Left lobe of liver (tissue), 2 donors: ENCODE measurements around the gene MPZL1. TPM values are rescaled to one million over a fixed set of nuclear protein-coding genes. Genes with fewer than 3 reads are reported as not detected.

Experiments
- ATAC-seq: fragments of 200-7000 bp; cut with Tn5 transposase; one replicate; pipeline ENCODE4 v1.9.1; 2020; ENCODE audit warnings: mild to moderate bottlenecking, moderate library complexity
- DNase-seq: peaks from one replicate; pipeline ENCODE4 v3.0.0-alpha.2; 2020; ENCODE audit warnings: low spot score
- total RNA-seq: library from RNA; stranded (reverse); gene quantifications from one replicate; pipeline ENCODE4 v1.2.1, GENCODE V29; 2021
- donor health status: DM: no; HTN: no; CAD: no; lungs with moderate emphysema.
- donor health status: DM: no; HTN: yes; CAD: no.

Gene MPZL1
- 17.8 TPM for total RNA-seq

DNA sequence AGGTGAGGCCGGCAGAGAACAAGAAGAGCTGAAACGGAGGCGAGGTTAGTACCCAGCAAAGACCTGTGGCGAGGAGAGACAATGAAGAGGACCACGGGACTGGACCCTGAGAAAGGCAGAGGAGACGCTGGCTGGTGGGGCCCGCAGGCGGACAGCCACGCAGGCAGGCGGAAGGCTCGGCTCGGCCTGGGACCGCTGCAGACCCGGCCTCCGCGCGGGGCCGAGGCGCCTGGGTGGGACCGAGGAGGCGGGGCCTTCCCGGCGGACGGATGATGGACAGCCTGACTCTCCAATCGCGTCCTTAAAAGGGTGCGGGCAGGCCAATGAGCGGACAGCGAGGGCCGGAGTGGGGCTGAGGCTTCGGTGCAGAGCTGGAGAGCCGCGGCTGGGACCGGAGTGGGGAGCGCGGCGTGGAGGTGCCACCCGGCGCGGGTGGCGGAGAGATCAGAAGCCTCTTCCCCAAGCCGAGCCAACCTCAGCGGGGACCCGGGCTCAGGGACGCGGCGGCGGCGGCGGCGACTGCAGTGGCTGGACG, at the start of gene MPZL1:
TSS of gene MPZL1 (plus strand) at position 366 of the 535 bp plus-strand sequence. CDS start 170 bp downstream, outside the sequence.
- peak; percentile 99 for DNase-seq
- peak; percentile 95 for ATAC-seq

GRCh38 chr1:167672831-167673230, 49.0 kb upstream of the MPZL1 start:
- DNase-seq (no peak), ATAC-seq (no peak)

DNA sequence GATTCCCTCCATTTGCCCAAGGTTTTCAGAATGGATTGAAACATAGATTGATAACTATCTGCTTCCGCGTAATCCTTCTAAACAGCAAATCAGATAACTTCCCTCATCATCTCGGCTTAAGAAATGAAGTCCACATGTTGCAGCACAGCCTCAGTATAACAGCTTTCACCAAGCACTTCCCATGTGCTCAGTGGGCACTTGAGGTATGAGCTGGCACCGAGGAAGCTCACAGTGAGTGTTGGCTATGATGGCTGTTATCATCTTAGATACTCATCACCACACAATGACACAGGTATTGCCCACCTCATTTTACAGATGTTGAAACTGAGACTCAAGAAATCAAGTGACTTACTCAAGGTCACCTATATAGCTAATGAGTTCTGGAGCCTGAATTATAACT, 48.5 kb upstream of the MPZL1 start:
- no peak for DNase-seq

DNA sequence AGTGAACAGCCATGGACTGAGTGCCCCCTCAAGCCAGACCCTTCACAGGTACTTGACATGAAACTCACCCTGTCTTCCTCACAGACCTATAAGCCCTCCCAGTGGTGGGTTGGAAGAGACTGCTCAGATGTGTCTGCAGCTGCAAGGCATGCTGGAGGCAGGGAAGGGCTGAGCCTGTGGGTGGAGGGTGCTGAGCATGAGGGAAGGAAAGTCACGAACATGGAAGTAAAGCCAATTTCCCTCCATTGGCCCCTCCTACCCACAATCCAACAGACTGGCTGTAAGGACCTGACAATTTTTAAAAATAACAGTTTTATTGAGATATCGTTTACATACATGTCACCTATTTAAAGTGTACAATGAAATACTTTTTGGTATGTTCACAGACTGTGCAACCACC, 47.6 kb upstream of the MPZL1 start:
- ATAC-seq: no peak
- DNase-seq: no peak

More for the DNA sequence above, 48.5 kb upstream of the MPZL1 start:
- no peak for ATAC-seq

GRCh38 chr1:167675440-167675839, 46.3 kb upstream of the MPZL1 start:
- DNase-seq: no peak

DNA sequence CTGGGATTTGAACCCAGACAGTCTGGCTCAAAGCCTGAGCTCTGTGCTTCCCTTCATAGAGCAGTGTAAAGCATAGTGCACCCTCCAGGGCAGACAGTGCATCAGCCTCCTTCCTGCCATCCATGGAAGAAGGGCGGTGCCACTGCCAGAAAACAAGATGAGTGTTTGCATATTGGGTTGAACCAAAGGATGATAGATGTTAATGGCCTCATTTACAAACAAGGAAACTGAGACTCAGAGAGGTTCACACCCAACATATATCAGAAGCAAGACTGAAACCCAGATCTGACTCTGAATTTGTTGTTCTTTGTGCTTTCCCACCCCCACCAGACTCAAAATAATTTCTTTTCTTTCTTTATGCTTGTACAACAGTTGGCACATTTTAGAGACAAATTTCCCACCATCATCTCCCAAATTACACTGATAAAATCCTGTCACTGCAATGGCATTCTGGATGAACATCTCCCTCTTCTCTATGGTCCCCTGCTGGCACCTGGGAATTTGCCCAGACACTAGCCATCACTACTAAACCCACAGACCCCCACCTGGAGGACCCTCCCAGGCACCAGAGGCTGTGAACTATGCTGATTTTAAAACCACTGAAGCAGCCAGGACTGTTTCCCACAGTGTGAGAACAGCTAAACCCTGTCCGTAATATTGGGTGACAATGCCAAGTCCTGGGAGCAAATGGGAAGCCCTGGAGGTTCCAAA, 45.4 kb upstream of the MPZL1 start:
- ATAC-seq (no peak), DNase-seq (no peak)

More at GRCh38 chr1:167675440-167675839, 46.3 kb upstream of the MPZL1 start:
- ATAC-seq: no peak

DNA sequence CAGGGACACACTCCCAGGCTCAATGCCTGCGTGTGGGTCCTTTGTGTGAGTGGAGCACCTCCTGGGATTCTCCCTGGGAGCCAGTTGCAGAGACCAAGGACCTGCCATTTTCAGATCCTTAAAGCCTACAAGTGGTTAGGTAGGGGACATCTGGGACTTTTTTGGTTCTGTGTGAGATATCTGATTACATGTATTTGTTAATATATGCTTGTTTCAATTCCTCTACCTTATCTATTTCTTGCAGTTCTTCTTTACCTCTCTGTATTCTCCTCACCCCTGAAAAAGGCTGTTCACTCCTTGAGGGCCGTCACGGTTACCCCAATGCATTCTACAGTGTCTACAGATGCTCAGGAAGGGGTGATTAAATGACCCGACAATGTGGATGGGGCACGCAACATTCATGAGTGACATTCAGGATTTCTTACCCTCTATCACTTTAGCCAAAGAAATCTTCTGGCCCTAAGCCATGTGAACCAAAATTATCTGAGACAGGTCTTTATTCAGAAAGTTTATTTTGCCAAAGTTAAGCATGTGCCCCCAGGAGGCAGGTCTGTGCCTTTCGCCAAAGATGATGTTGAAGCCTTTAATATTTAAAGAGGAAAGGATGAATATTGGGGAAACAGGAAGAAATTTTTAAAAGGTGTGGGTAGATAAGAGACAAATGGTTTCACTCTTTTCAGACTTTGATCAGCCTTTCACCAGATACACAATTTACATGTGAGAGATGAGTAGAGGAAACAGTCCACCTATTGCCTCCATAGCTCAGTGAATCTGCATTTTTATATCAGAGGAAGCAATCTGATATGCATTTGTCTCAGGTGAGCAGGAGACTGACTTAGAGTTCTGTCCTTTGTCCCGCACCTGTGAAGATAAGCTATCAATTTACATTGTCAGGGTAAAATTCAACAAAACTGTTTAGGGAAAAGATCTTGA, 44.6 kb upstream of the MPZL1 start:
- no peak for ATAC-seq

DNA sequence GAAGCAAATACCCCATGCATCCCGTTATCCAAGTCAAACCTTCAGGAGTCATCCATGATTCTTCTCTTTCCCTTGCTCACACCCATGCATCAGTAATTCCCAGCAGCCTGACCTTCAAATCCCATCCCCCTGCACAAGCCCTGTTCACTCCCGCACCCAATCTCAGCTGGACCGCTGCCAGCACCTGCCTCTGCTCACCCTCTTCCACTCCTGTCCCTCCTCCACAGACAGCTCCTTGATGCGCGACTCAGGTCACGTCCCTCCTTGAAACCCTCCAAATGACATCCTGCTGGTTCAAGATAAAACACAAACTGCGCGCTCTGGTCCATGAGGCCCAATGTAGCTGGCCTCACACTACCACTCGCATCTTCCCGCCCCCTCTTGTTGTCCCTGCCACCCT, 43.4 kb upstream of the MPZL1 start:
- no peak for ATAC-seq
- DNase-seq: no peak

More for the DNA sequence above, 44.6 kb upstream of the MPZL1 start:
- DNase-seq: no peak

DNA sequence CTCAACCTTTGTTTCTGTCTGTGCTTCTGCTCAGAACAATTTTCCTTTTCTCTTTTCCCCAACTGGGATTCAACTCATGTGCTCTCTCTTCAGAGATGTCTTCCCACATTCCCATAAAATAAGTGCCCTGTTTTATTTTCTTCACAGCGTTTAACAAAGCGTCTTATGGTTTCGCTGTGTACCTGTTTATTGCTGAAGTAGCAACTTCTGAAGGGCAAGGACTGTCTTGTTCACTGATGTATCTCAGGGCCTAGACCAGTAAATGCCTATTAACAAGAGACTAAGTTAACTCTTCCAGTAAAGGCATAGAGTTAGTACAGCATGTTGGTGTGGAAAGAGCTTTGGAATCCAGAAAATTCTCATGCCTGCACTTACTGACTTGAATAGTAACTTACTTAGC, 42.9 kb upstream of the MPZL1 start:
- no peak for ATAC-seq
- DNase-seq: no peak

DNA sequence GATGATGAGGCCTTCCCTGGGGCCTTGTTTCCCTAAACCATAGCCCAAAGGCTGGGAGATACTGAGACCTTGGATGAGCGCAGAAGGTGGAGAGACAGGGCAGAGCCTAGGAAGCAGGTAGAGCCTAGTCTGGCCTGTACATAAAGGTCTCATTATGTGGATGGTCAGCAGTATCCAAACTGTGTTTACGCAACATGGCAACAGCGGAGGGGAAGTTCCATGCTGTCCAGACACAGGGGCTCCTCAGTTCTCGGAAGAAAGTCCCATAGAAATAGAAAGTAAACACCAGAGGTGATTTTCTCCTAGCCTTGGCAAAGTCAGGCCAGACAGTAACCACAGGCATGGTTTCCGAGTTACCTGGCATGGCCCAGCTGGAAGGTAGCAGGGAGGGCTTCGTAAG, 42.1 kb upstream of the MPZL1 start:
- ATAC-seq (peak; percentile 40), DNase-seq (no peak)

DNA sequence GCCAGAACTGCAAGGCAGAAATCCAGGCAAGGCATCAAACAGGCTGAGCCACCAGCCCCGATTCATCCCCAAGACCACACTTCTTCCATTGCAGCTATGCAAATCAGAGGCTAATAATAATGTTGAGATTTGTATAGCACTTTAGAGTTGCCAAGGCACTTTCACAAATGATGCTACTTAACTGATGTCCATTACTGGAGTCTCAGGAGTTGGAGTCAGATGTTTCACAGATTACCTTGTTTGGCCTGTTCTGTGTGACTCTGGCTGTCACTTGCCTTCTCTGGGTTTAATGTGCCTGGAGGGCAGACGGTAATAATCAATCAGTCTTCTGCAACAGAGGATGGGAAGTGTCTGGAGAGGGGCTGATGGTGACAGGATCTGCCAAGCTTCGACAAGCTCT, 40.8 kb upstream of the MPZL1 start:
- ATAC-seq (no peak), DNase-seq (no peak)

GRCh38 chr1:167681451-167682098, 40.2 kb upstream of the MPZL1 start:
- ATAC-seq: peak; percentile 10
- no peak for DNase-seq

- ATAC-seq (no peak), DNase-seq (no peak)
Observed at GRCh38 chr1:167683226-167683625, 38.6 kb upstream of the MPZL1 start.

- DNase-seq (no peak), ATAC-seq (no peak)
Observed at GRCh38 chr1:167683641-167684502, 37.9 kb upstream of the MPZL1 start.

GRCh38 chr1:167685844-167686243, 35.9 kb upstream of the MPZL1 start:
- ATAC-seq: peak; percentile 55
- DNase-seq: no peak

DNA sequence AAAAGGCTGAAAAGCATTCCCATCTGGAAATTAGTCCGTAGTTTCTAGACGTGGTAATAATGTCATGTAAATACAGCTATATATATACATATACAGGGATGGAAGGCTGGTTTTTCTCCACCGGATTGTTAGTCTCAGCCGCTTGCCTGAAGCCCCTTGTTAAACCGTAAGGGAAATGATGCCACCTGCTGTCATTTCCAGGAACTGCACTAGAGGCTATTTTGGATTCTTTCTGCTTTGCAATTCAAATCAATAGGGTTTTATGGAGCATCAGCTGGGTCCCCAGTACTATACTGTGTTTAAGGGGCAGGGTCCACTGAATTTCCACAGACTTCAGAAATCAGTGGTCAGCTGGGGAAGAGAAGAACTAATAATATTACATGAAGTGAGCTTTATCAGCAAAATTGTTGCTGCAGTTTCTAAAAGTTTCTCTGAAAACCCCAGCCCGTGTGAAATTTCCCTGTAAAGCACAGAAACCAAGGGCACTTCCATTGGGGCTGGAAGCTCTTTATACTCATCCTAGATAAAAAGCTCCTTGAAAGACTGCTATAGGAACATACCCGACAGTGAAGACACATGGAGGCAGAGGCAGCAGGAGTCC, 33.8 kb upstream of the MPZL1 start:
- peak; percentile 92 for ATAC-seq

DNA sequence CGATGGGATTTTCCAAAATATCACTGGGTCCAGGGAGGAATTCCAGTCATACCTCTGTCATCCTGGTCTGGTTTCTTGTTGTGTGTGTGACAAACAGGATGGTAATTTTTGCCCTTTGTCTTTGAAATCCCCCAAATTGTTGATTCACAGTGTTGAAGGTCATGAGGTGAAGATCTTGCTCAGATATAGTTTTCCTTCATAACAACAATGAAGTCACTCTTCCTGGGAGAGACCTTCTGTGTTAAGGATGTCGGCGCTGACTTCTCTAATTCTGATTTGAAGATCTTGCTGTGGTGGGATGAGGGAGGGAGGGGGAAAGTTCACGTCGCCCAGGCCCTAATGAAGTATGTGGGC, 32.2 kb upstream of the MPZL1 start:
- DNase-seq (no peak), ATAC-seq (no peak)

More for the DNA sequence above, 33.8 kb upstream of the MPZL1 start:
- peak; percentile 71 for DNase-seq

DNA sequence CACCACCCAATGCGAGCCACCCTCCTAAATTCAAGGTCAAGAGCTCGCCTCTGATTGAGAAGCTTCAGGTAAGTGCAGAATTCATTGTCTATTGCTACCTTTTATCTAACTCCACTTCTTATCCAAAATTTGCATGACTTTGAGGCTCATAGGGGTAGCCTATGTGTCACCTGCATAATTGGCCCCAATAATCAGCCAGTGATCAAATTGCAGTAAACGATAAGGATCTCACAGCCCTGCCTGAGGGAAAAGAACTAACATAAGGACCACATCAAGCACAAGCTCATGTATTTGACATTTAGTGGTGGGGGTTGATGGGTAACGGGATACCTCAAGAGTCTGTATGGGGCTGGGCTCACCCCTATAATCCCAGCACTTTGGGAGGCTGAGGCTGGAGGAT, 31.7 kb upstream of the MPZL1 start:
- DNase-seq (no peak), ATAC-seq (no peak)

DNA sequence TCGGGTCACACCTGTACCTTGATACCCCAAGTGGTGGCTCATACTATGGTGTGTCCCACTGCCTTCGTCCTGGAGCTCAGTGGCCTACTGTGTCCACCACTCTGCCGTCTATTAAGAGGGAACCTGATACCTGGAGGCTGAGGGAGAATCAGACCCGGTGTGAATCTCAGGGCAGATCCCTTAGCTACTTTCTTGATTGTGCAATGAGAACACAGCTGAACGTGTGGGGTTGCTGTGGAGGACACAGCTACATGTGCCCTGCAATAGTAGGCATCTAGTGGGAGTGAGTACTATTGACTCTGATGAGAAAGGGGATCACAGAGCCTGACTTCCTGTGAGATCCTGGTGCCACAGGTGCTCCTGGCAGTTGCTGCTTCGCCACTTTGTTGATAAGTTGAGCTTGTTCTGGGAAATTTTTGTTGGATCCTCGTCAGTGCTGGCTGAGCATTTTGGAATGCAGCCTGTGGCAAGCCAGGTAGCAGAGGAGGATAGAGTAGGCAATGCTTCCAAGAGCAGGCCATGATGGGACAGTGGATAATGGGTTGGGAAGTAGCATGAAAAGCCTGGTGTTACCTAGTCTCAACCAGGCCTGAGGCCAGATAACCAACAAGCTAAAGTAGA, 28.2 kb upstream of the MPZL1 start:
- DNase-seq: no peak
- no peak for ATAC-seq
